Measurements from ENCODE around the gene CTSH. TPM values are rescaled to one million over a fixed set of nuclear protein-coding genes. Genes with fewer than 3 reads are reported as not detected.

The CTSH gene
- total and polyA plus RNA-seq, 2 of the 13 experiments (the other 11 are each of a cell fraction or from before 2014, with no cell fraction given): 265 to 653 TPM

- peak; percentile 68; the same call in 1 of the 2 replicates for TF ChIP-seq ZNF558 (CRISPR knock-in tag; IDR thresholded peaks at IDR 0.05; ENCODE audit: borderline replicate concordance)
- peak; percentile 57; the same call in 1 of the 2 replicates for TF ChIP-seq GATA4 (IDR thresholded peaks at IDR 0.05; ENCODE audit: borderline replicate concordance, low read depth)
- 0 out of 2 replicates have a peak, but pooled peaks have one; percentile 77 for TF ChIP-seq ZNF264 (CRISPR knock-in tag; IDR thresholded peaks at IDR 0.05)
- peak; percentile 90; the same call in 1 of the 2 replicates for TF ChIP-seq ZNF414 (CRISPR knock-in tag; IDR thresholded peaks at IDR 0.05)
- TF ChIP-seq ZNF337 (CRISPR knock-in tag; IDR thresholded peaks at IDR 0.05; ENCODE audit: borderline replicate concordance, low read depth): peak; percentile 59; the same call in 1 of the 2 replicates
- no peak for TF ChIP-seq ZBTB44 (CRISPR knock-in tag; IDR thresholded peaks at IDR 0.05)
- TF ChIP-seq E2F2 (CRISPR knock-in tag; IDR thresholded peaks at IDR 0.05; ENCODE audit: borderline replicate concordance): peak; percentile 29; the same call in 1 of the 2 replicates
- TF ChIP-seq TMF1 (CRISPR knock-in tag; IDR thresholded peaks at IDR 0.05; ENCODE audit: low read depth): peak; percentile 67; the same call in 1 of the 2 replicates
- no peak for TF ChIP-seq ZNF740 (CRISPR knock-in tag; IDR thresholded peaks at IDR 0.05)
- TF ChIP-seq ISX (CRISPR knock-in tag; conservative IDR thresholded peaks at IDR 0.05): no peak
- peak; percentile 88 for TF ChIP-seq PAXIP1 (CRISPR knock-in tag; conservative IDR thresholded peaks at IDR 0.05)
- peak; percentile 40; the same call in 1 of the 2 replicates for TF ChIP-seq STAT5B (CRISPR knock-in tag; IDR thresholded peaks at IDR 0.05)
- TF ChIP-seq ZBTB7A (CRISPR knock-in tag; IDR thresholded peaks at IDR 0.05): peak; percentile 12; the same call in 1 of the 2 replicates
- TF ChIP-seq ZNF292 (CRISPR knock-in tag; IDR thresholded peaks at IDR 0.05; ENCODE audit: borderline replicate concordance, low read depth): 0 out of 2 replicates have a peak, but pooled peaks have one; percentile 35
- no peak for TF ChIP-seq DPF2 (CRISPR knock-in tag; IDR thresholded peaks at IDR 0.05; ENCODE audit: borderline replicate concordance, low read depth)
- no peak; the same call in 1 of the 2 replicates for TF ChIP-seq ESRRA (CRISPR knock-in tag; IDR thresholded peaks at IDR 0.05; ENCODE audit: low read depth)
- no peak for TF ChIP-seq ATF7 (IDR thresholded peaks at IDR 0.05)
- 0 out of 2 replicates have a peak, but pooled peaks have one; percentile 21 for TF ChIP-seq ATF7 (CRISPR knock-in tag; IDR thresholded peaks at IDR 0.05)
- peak; percentile 48; the same call in 1 of the 2 replicates for TF ChIP-seq MED13 (CRISPR knock-in tag; IDR thresholded peaks at IDR 0.05)
Observed at GRCh38 chr15:78988361-78988911, 43.6 kb upstream of the CTSH start (continued).
